Measurements from ENCODE around the gene ZDHHC20.

Gene ZDHHC20

GRCh38 chr13:21443171-21443570, 15.9 kb downstream of the ZDHHC20 start:
- no peak for TF ChIP-seq CTCF (IDR thresholded peaks at IDR 0.05; ENCODE audit: borderline replicate concordance, insufficient read depth, low read depth, low read length)
- no peak overlapping the region for H3K4me3 ChIP-seq (ENCODE audit: low read depth, low read length)

- TF ChIP-seq CTCF (IDR thresholded peaks at IDR 0.05; ENCODE audit: borderline replicate concordance, insufficient read depth, low read depth, low read length), result no peak
- H3K4me3 ChIP-seq (ENCODE audit: low read depth, low read length), result no peak overlapping the region
These were observed 22.5 kb downstream of the ZDHHC20 start for GRCh38 chr13:21436582-21436981.

- TF ChIP-seq CTCF (IDR thresholded peaks at IDR 0.05; ENCODE audit: borderline replicate concordance, insufficient read depth, low read depth, low read length), result no peak
- H3K4me3 ChIP-seq (ENCODE audit: low read depth, low read length), result no peak overlapping the region
These were observed 23.4 kb downstream of the ZDHHC20 start for GRCh38 chr13:21435687-21436151.

DNA sequence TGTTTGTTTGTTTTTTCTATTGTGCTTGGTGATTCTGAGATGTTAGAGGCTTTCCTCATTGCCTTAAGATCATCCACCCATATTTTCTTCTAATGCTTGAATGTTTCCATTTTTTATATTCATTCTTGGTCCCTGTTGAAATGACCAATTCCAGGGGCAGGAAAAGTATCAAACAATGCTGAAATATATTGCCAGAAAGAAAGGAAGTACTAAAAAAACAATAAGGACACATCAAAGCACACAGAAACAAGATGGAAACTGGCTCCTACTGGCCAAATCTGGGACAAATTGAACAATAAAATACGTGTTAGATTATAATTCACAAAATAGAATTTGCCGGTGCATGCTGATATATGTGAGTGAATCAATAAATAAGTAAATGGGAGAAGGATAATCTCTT, 23.9 kb downstream of the ZDHHC20 start:
- no peak overlapping the region for H3K4me3 ChIP-seq (ENCODE audit: low read depth, low read length)
- no peak for TF ChIP-seq CTCF (IDR thresholded peaks at IDR 0.05; ENCODE audit: borderline replicate concordance, insufficient read depth, low read depth, low read length)

DNA sequence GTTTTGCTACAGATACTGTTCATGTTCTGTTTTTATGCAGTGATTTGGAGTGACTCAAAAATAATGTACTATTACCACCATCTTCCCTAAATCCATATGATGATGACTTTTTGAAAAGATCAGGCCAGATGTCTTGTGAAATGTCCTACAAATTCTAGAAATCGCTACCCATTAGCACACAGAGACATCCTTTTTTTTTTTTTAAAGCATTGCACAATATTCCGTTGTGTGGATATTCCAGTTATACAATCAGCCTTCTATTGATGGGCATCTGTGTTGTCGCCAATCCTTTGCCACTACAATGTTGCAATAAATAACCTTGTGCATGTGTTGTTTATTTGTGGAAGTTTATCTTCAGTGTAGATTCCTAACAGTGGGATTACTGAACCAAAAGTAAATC, 24.5 kb downstream of the ZDHHC20 start:
- no peak for TF ChIP-seq CTCF (IDR thresholded peaks at IDR 0.05; ENCODE audit: borderline replicate concordance, insufficient read depth, low read depth, low read length)
- H3K4me3 ChIP-seq (ENCODE audit: low read depth, low read length), result no peak overlapping the region

DNA sequence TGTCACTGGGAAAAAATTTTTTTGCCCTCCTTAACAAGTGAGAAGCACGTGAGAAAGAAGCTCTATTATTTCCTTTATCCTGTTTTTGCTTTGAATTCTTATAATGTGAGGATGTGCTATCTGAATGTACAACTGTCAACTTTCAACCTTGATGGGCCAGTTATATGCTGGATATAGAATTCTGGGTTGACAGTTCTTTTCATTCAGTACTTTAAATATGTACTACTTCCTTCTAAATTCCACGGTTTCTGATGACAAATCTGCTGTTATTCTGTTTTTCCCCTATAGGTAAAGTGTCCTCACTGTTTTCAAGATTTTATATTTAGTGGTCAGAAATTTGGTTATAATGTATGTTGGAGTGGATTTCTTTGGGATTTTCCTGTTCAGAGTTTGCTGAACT, 29.9 kb downstream of the ZDHHC20 start:
- TF ChIP-seq CTCF (IDR thresholded peaks at IDR 0.05; ENCODE audit: borderline replicate concordance, insufficient read depth, low read depth, low read length), result no peak
- H3K4me3 ChIP-seq (ENCODE audit: low read depth, low read length), result no peak overlapping the region

- no peak overlapping the region for H3K4me3 ChIP-seq (ENCODE audit: low read depth, low read length)
- TF ChIP-seq CTCF (IDR thresholded peaks at IDR 0.05; ENCODE audit: borderline replicate concordance, insufficient read depth, low read depth, low read length), result no peak
These were observed 31.4 kb downstream of the ZDHHC20 start for GRCh38 chr13:21427741-21428140.
